Fibroblast of lung (primary cell): ENCODE results near the gene FBRSL1.

Experiments used
- EZH2 ChIP-seq: IDR thresholded peaks from 2 replicates; pipeline ENCODE4 v1.5.1; 2012; ENCODE audit warnings: low read length, control low read depth, mild to moderate bottlenecking; ENCODE audit errors: missing control alignments
- TF ChIP-seq, protein P1 (sequence below), 2 donors: IDR thresholded peaks in 1 of 2; conservative IDR thresholded peaks in 1 of 2; 1 replicate in 1 of 2; 2 replicates in 1 of 2; pipeline ENCODE4 v1.5.1; 2011 to 2012; ENCODE audit warnings: low read length in 2 of 2, control low read depth in 1 of 2, inconsistent platforms in 1 of 2, low read depth in 1 of 2, mild to moderate bottlenecking in 1 of 2

DNA sequence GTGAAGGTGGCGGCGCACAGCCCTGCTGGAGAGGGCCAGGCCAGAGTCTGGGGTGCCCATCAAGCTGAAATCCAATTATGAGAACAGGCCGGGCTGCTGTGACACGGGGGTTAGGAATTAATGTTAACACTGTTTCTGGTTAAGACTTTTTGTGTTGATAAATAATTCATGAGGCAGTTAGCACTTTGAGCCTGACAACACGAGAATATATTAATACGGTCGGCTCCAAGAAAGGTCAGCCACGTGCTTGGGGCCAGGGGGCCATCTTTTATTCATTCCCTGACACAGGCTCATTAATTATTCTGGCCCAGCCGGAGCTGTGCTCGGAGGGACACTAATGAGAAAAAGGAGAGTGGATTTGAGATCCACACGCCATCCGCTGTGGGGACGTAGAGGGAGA, 45.1 kb downstream of the FBRSL1 start:
- no peak for TF ChIP-seq EZH2
- TF ChIP-seq, protein P1, sequence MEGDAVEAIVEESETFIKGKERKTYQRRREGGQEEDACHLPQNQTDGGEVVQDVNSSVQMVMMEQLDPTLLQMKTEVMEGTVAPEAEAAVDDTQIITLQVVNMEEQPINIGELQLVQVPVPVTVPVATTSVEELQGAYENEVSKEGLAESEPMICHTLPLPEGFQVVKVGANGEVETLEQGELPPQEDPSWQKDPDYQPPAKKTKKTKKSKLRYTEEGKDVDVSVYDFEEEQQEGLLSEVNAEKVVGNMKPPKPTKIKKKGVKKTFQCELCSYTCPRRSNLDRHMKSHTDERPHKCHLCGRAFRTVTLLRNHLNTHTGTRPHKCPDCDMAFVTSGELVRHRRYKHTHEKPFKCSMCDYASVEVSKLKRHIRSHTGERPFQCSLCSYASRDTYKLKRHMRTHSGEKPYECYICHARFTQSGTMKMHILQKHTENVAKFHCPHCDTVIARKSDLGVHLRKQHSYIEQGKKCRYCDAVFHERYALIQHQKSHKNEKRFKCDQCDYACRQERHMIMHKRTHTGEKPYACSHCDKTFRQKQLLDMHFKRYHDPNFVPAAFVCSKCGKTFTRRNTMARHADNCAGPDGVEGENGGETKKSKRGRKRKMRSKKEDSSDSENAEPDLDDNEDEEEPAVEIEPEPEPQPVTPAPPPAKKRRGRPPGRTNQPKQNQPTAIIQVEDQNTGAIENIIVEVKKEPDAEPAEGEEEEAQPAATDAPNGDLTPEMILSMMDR (conservative IDR thresholded peaks at IDR 0.05 in 1 of 2, IDR thresholded peaks at IDR 0.05 in 1 of 2; ENCODE audit: low read depth in 1 of 2, low read length in 2 of 2) = no peak
